ENCODE results near the gene RAB30. TPM values are rescaled to one million over a fixed set of nuclear protein-coding genes. Genes with fewer than 3 reads are reported as not detected.

The RAB30 gene
- total and polyA plus RNA-seq, 7 experiments from 2014 or later: 7.4 to 50.2 (median 24.4) TPM

DNA sequence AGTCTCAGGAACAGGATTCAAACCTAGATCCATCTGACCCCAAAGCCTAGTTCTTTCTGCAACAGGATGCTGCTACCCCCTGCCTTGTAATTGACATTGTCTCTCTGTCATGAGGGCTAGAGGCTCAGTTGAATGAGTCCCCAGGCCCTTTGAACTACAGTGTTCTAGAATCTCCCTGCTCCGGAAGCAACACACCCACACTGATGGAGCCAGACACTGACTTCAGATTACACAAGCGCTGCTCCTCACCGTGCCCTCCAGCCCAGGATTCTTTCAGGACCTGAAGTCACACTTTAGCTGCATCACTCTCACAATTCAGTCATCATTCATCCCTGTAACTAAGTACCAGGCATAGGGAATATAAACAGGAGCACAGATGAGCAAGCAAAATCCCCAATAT is 69.6 kb downstream of the RAB30 start:
- peak overlapping the region in 9 of 10 donors; percentile 0 to 66 (median 54) for H3K4me3 Mint-ChIP-seq
- H3K27me3 ChIP-seq (ENCODE audit: control insufficient read depth in 2 of 2, insufficient read depth in 2 of 2, low read length in 2 of 2): no peaks in the 10 kb centered on the region
- ChIA-PET POLR2A (interaction anchor here (1.4 to 1.5 kb wide), 2 partner anchors 63 to 70 kb away, joined by 3 read pairs; partner anchors contain the start of gene RAB30), CTCF (interaction anchor here (1.4 kb wide), 1 partner anchor 31 kb away, joined by 4 read pairs; no protein-coding TSS in a partner anchor)
- peak in 6 of 9 donors; percentile 12 to 40 (median 30) for DNase-seq
- no peak overlapping the region for H3K4me3 ChIP-seq (ENCODE audit: low read length)
- H3K27me3 Mint-ChIP-seq: no peaks in the 10 kb centered on the region
- H3K4me1 Mint-ChIP-seq: peaks cover 13 to 54% (median 34%) of the 10 kb centered on the region in 7 donors
- no peaks in the 10 kb centered on the region for H3K9me3 Mint-ChIP-seq
- H3K9me3 ChIP-seq (ENCODE audit: control insufficient read depth in 2 of 3, low read length in 3 of 3): no peaks in the 10 kb centered on the region
- ATAC-seq: peak; percentile 76
- peaks cover 0 to 10% of the 10 kb centered on the region in 2 donors for H3K4me1 ChIP-seq (ENCODE audit: control insufficient read depth in 2 of 2, insufficient read depth in 2 of 2, low read length in 2 of 2)
- H3K36me3 ChIP-seq (ENCODE audit: control insufficient read depth in 2 of 3, insufficient read depth in 3 of 3, low read length in 3 of 3): no peaks in the 10 kb centered on the region
- no peak overlapping the region for H3K27ac ChIP-seq (ENCODE audit: low read depth, low read length)
- H3K36me3 Mint-ChIP-seq: peaks cover 0 to 8% (median 2%) of the 10 kb centered on the region in 5 donors
- intact Hi-C loops (cut with micrococcal nuclease): no loop called here
- peak overlapping the region in 8 of 9 donors; percentile 42 to 90 (median 72) for H3K27ac Mint-ChIP-seq

DNA sequence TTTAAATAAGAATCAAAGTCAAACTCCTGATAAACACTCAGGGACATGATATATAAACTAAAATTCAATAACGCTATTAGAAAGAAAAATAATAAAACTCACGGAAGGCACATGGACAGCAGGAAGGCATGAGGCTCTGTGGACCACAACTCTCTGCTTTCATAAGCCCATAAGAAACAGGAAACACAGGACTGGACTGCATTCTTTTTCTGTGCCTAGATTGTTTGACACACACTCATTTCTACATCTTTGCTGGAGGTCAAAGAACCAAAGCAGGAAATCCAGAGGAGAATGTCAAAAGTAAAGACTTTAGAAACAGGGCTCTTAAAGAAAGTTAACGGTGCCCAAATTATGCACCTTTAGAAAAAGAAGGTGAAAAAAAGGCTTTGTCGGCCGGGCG is 71.3 kb downstream of the RAB30 start:
- Histone ChIP-seq H3K4me3 (ENCODE audit: low read length) (no peak overlapping the region), H3K9me3 (ENCODE audit: control insufficient read depth in 2 of 3, low read length in 3 of 3) (no peaks in the 10 kb centered on the region), H3K27ac (ENCODE audit: low read depth, low read length) (no peak overlapping the region), H3K36me3 (ENCODE audit: control insufficient read depth in 2 of 3, insufficient read depth in 3 of 3, low read length in 3 of 3) (no peaks in the 10 kb centered on the region), H3K27me3 (ENCODE audit: control insufficient read depth in 2 of 2, insufficient read depth in 2 of 2, low read length in 2 of 2) (no peaks in the 10 kb centered on the region), H3K4me1 (ENCODE audit: control insufficient read depth in 2 of 2, insufficient read depth in 2 of 2, low read length in 2 of 2) (peaks cover 0 to 10% of the 10 kb centered on the region in 2 donors)
- CTCF ChIA-PET: no interaction called here
- peak overlapping the region in 1 of 10 donors; percentile 8 for H3K4me3 Mint-ChIP-seq
- H3K4me1 Mint-ChIP-seq: peaks cover 11 to 43% (median 35%) of the 10 kb centered on the region in 7 donors
- no peaks in the 10 kb centered on the region for H3K27me3 Mint-ChIP-seq
- intact Hi-C loops (cut with micrococcal nuclease): no loop called here
- POLR2A ChIA-PET: interaction anchor here (0.6 to 1.0 kb wide), 4 partner anchors 11 to 101 kb away, joined by 3 to 4 read pairs (median 4); no protein-coding TSS in a partner anchor
- ATAC-seq (no peak), DNase-seq (no peak)
- peaks cover 0 to 16% (median 6%) of the 10 kb centered on the region in 5 donors for H3K36me3 Mint-ChIP-seq
- no peak overlapping the region for H3K27ac Mint-ChIP-seq
- no peaks in the 10 kb centered on the region for H3K9me3 Mint-ChIP-seq

DNA sequence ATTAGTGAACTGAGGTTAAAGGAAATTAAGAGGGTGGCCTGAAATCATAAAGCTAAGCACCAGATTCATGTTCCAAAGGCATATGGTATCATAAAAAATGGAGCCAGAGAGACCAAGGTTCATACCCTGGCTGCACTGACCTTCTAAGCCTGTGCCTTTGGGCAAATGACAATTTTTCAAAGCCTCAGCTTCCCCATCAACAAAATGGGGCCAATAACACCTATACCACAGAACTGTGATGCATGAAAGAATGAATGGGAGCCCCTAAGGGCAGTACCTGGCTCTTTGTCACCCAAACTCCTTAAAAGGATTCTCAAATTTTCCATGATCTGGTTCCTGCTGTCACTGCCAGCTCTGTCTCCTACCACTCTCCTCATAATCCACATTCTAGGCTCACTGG is 72.5 kb downstream of the RAB30 start:
- H3K4me3 ChIP-seq (ENCODE audit: low read length): no peak overlapping the region
- peaks cover 0 to 23% (median 13%) of the 10 kb centered on the region in 5 donors for H3K36me3 Mint-ChIP-seq
- CTCF ChIA-PET: no interaction called here
- no peaks in the 10 kb centered on the region for H3K36me3 ChIP-seq (ENCODE audit: control insufficient read depth in 2 of 3, insufficient read depth in 3 of 3, low read length in 3 of 3)
- POLR2A ChIA-PET: no interaction called here
- peaks cover 0 to 10% of the 10 kb centered on the region in 2 donors for H3K4me1 ChIP-seq (ENCODE audit: control insufficient read depth in 2 of 2, insufficient read depth in 2 of 2, low read length in 2 of 2)
- no peaks in the 10 kb centered on the region for H3K27me3 Mint-ChIP-seq
- ATAC-seq: no peak
- intact Hi-C loops (cut with micrococcal nuclease): no loop called here
- no peak for DNase-seq
- H3K27ac Mint-ChIP-seq: no peak overlapping the region
- H3K9me3 Mint-ChIP-seq: no peaks in the 10 kb centered on the region
- no peaks in the 10 kb centered on the region for H3K9me3 ChIP-seq (ENCODE audit: control insufficient read depth in 2 of 3, low read length in 3 of 3)
- no peak overlapping the region for H3K4me3 Mint-ChIP-seq
- no peak overlapping the region for H3K27ac ChIP-seq (ENCODE audit: low read depth, low read length)
- peaks cover 11 to 43% (median 36%) of the 10 kb centered on the region in 7 donors for H3K4me1 Mint-ChIP-seq
- H3K27me3 ChIP-seq (ENCODE audit: control insufficient read depth in 2 of 2, insufficient read depth in 2 of 2, low read length in 2 of 2): no peaks in the 10 kb centered on the region

DNA sequence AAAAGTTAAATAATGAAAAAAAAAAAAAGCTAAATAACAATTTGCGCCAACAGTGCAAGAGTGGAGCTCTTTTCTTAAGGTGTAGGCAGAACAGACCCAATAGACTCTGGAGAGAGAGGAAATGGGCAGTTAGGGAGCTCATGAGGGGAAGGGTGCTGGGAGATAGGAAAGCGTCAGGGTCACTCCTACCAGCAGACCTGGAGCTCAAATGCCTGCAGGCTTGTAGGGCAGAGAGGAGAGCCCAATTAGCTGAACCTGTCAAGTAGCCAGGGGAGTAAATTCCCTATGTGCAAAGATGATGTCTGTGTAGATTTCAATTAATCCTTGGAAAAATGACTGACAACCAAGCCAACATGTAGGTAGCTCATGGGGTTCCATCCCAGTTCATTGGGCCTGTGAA is 73.0 kb downstream of the RAB30 start:
- Mint-ChIP-seq H3K27me3 (no peaks in the 10 kb centered on the region), H3K9me3 (no peaks in the 10 kb centered on the region), H3K36me3 (peaks cover 0 to 28% (median 14%) of the 10 kb centered on the region in 5 donors), H3K27ac (peak overlapping the region in 2 of 9 donors; percentile 13 to 29), H3K4me1 (peaks cover 11 to 47% (median 36%) of the 10 kb centered on the region in 7 donors), H3K4me3 (no peak overlapping the region)
- CTCF ChIA-PET: no interaction called here
- ATAC-seq: no peak
- intact Hi-C loops (cut with micrococcal nuclease): no loop called here
- no peaks in the 10 kb centered on the region for H3K27me3 ChIP-seq (ENCODE audit: control insufficient read depth in 2 of 2, insufficient read depth in 2 of 2, low read length in 2 of 2)
- no peak for DNase-seq
- H3K4me1 ChIP-seq (ENCODE audit: control insufficient read depth in 2 of 2, insufficient read depth in 2 of 2, low read length in 2 of 2): peaks cover 0 to 10% of the 10 kb centered on the region in 2 donors
- no peaks in the 10 kb centered on the region for H3K36me3 ChIP-seq (ENCODE audit: control insufficient read depth in 2 of 3, insufficient read depth in 3 of 3, low read length in 3 of 3)
- POLR2A ChIA-PET: interaction anchor here (0.6 kb wide), 1 partner anchor 68 kb away, joined by 3 read pairs; no protein-coding TSS in a partner anchor
- no peak overlapping the region for H3K27ac ChIP-seq (ENCODE audit: low read depth, low read length)
- H3K9me3 ChIP-seq (ENCODE audit: control insufficient read depth in 2 of 3, low read length in 3 of 3): no peaks in the 10 kb centered on the region
- no peak overlapping the region for H3K4me3 ChIP-seq (ENCODE audit: low read length)

DNA sequence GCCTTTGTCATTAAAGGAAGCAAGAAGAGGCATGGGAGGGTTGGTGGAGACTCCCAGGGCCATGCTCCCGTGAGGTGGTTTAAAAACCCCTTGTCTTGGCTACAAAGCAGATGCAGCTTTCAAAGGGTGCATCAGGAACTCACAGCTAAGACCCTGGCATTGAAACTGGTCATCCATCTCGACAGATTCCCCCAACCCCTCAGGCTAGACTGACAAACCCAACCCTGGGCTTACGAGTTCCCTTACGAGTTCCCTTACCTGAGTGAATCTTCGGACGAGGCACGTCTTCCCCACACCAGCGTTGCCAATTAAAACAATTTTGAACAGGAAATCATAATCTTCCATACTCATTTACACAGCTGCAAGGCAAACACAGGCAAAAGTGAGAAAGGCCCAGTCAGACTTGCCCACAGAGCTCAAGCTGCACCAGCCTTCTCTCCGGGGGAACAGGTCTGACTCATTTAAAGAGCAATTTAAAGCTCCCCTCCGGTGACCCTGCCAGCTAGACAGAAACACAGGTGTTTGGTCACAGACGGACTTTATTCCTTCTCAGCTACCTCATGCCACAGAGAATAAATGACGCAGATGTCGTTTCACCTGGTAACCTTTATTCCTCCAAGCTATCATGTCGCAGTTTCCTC is 74.6 kb downstream of the RAB30 start:
- H3K4me3 Mint-ChIP-seq: no peak overlapping the region

DNA sequence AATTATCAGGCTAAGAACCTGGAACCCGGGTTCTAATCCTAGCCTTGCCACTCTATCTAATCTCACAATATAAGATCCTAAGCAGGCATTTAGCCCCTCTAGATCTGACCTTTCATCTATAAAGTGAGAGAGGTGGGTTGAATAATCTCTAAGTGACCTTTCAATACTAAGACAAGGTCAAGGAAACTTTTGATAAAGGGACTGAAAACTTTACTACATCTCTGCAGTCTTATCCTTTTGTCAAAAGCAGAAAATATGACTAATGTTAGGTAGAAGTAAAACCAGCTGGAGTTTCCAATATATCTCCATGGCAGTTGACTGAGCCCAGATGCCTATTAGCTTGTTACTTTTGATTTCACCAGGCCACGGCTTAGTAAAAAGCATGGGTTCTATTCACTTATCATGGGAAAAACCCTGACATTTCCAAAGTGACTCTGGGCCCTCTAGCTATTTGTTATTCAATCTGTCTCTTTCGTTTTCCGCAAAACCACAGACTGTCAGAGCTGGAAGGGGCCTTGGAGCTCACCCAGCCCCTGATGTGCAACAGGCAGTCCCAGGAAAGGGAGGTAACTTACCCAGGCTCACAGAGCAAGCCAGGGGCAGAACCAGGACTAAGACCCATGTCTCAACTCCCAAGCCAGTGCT is 75.8 kb downstream of the RAB30 start:
- DNase-seq (peak in 1 of 9 donors; percentile 40), ATAC-seq (no peak)
- Mint-ChIP-seq H3K36me3 (peaks cover 0 to 45% (median 21%) of the 10 kb centered on the region in 5 donors), H3K27me3 (no peaks in the 10 kb centered on the region), H3K4me1 (peaks cover 12 to 38% (median 22%) of the 10 kb centered on the region in 7 donors), H3K4me3 (no peak overlapping the region), H3K9me3 (no peaks in the 10 kb centered on the region), H3K27ac (peak overlapping the region in 1 of 9 donors; percentile 58)
- no peaks in the 10 kb centered on the region for H3K4me1 ChIP-seq (ENCODE audit: control insufficient read depth in 2 of 2, insufficient read depth in 2 of 2, low read length in 2 of 2)
- no peaks in the 10 kb centered on the region for H3K9me3 ChIP-seq (ENCODE audit: control insufficient read depth in 2 of 3, low read length in 3 of 3)
- H3K4me3 ChIP-seq (ENCODE audit: low read length): no peak overlapping the region
- intact Hi-C loops (cut with micrococcal nuclease): loop anchor here in 1 of 2 donors (2.0 kb wide), 1 partner anchor 17 kb away; no protein-coding TSS in a partner anchor
- CTCF ChIA-PET: interaction anchor here (0.6 kb wide), 1 partner anchor 367 kb away, joined by 5 read pairs; no protein-coding TSS in a partner anchor
- H3K36me3 ChIP-seq (ENCODE audit: control insufficient read depth in 2 of 3, insufficient read depth in 3 of 3, low read length in 3 of 3): peaks cover 0 to 7% (median 0%) of the 10 kb centered on the region in 3 experiments
- H3K27me3 ChIP-seq (ENCODE audit: control insufficient read depth in 2 of 2, insufficient read depth in 2 of 2, low read length in 2 of 2): no peaks in the 10 kb centered on the region
- no peak overlapping the region for H3K27ac ChIP-seq (ENCODE audit: low read depth, low read length)
- POLR2A ChIA-PET: interaction anchor here (0.6 to 1.3 kb wide), 5 partner anchors 9 to 249 kb away, joined by 3 read pairs; partner anchors contain the start of gene PCF11

More for the DNA sequence above, 74.6 kb downstream of the RAB30 start:
- H3K36me3 ChIP-seq (ENCODE audit: control insufficient read depth in 2 of 3, insufficient read depth in 3 of 3, low read length in 3 of 3): peaks cover 0 to 7% (median 0%) of the 10 kb centered on the region in 3 experiments
- DNase-seq (no peak), ATAC-seq (no peak)
- ChIA-PET POLR2A (no interaction called here), CTCF (interaction anchor here (0.6 kb wide), 1 partner anchor 78 kb away, joined by 3 read pairs; no protein-coding TSS in a partner anchor)
- no peak overlapping the region for H3K27ac ChIP-seq (ENCODE audit: low read depth, low read length)
- Mint-ChIP-seq H3K27ac (peak overlapping the region in 1 of 9 donors; percentile 39), H3K9me3 (no peaks in the 10 kb centered on the region), H3K36me3 (peaks cover 0 to 44% (median 21%) of the 10 kb centered on the region in 5 donors), H3K27me3 (no peaks in the 10 kb centered on the region), H3K4me1 (peaks cover 12 to 44% (median 34%) of the 10 kb centered on the region in 7 donors)
- no peaks in the 10 kb centered on the region for H3K27me3 ChIP-seq (ENCODE audit: control insufficient read depth in 2 of 2, insufficient read depth in 2 of 2, low read length in 2 of 2)
- intact Hi-C loops (cut with micrococcal nuclease): no loop called here
- H3K4me3 ChIP-seq (ENCODE audit: low read length): no peak overlapping the region
- H3K9me3 ChIP-seq (ENCODE audit: control insufficient read depth in 2 of 3, low read length in 3 of 3): no peaks in the 10 kb centered on the region
- peaks cover 0 to 6% of the 10 kb centered on the region in 2 donors for H3K4me1 ChIP-seq (ENCODE audit: control insufficient read depth in 2 of 2, insufficient read depth in 2 of 2, low read length in 2 of 2)

Measured in naive thymus-derived CD4-positive, alpha-beta T cell (primary cell).